Breast epithelium (tissue), 4 donors: ENCODE data around the gene CACNB3. TPM values are rescaled to one million over a fixed set of nuclear protein-coding genes. Genes with fewer than 3 reads are reported as not detected.
"Not testable (repeated sequence)": the region's sequence is repeated elsewhere in the genome, so short reads cannot be mapped to it uniquely, and the experiment has no call there.

ENCODE experiments used
- DNase-seq, 2 donors: peaks; one replicate each; pipeline ENCODE4 v3.0.0-alpha.2; 2019; ENCODE audit warnings: low spot score in 2 of 2
- H3K27ac ChIP-seq, 2 donors: fragments of 200-600 bp; sonication (generic) in 1 of 2; one replicate each; pipeline ENCODE4 v1.5.1; 2016 to 2019; ENCODE audit warnings: mild to moderate bottlenecking in 1 of 2
- H3K27me3 ChIP-seq, 2 donors: fragments of 200-600 bp; sonication (generic) in 1 of 2; one replicate each; pipeline versions ENCODE4 v1.5.1 to v1.6.0; 2017 to 2019; ENCODE audit warnings: control low read depth in 1 of 2, mild to moderate bottlenecking in 1 of 2
- H3K36me3 ChIP-seq: fragments of 200-600 bp; one replicate; pipeline ENCODE4 v1.5.1; 2019
- H3K4me1 ChIP-seq, 2 donors: fragments of 200-600 bp; sonication (generic); one replicate each; pipeline ENCODE4 v1.5.1; 2016 to 2019; ENCODE audit warnings: control low read depth in 1 of 2
- H3K4me3 ChIP-seq, 3 donors: fragments of 200-600 bp; sonication (generic); 1 replicate in 2 of 3; 2 replicates in 1 of 3; pipeline ENCODE4 v1.5.1; 2016 to 2019; ENCODE audit warnings: mild to moderate bottlenecking in 3 of 3, moderate library complexity in 2 of 3
- H3K9me3 ChIP-seq, 2 donors: fragments of 200-600 bp; sonication (generic) in 1 of 2; one replicate each; pipeline ENCODE4 v1.5.1; 2016 to 2019; ENCODE audit warnings: control low read depth in 1 of 2
- POLR2A ChIP-seq: fragments of 450-650 bp; IDR thresholded peaks from one replicate; pipeline ENCODE4 v1.6.1; 2016; ENCODE audit warnings: antibody characterized with exemption, mild to moderate bottlenecking, moderate library complexity
- POLR2AphosphoS5 ChIP-seq, 3 donors: sonication (generic); formaldehyde crosslinking; IDR thresholded peaks; one replicate each; pipeline ENCODE4 v1.6.1; 2017; ENCODE audit warnings: antibody characterized with exemption in 3 of 3
- intact Hi-C: fragments of 100-400 bp; cut with DNase I; formaldehyde crosslinking; loops from one replicate; pipeline ENCODE4 v1.15.1; 2023; ENCODE audit warnings: low total_unique reads
- total RNA-seq, 3 donors: library from RNA; depleted of rRNA; stranded (reverse); fragments of >200 nt; gene quantifications; one replicate each; pipeline ENCODE4 v1.1.0, GENCODE V29; 2016
- TF ChIP-seq, protein P1 (sequence below), 3 donors: fragments of 450-650 bp; IDR thresholded peaks; one replicate each; pipeline ENCODE4 v1.5.1; 2016 to 2017; ENCODE audit warnings: antibody characterized with exemption in 3 of 3, mild to moderate bottlenecking in 3 of 3, moderate library complexity in 3 of 3

The CACNB3 gene
- total RNA-seq, 3 donors from 2014 or later = 4.0 to 17.0 (median 10.8) TPM

DNA sequence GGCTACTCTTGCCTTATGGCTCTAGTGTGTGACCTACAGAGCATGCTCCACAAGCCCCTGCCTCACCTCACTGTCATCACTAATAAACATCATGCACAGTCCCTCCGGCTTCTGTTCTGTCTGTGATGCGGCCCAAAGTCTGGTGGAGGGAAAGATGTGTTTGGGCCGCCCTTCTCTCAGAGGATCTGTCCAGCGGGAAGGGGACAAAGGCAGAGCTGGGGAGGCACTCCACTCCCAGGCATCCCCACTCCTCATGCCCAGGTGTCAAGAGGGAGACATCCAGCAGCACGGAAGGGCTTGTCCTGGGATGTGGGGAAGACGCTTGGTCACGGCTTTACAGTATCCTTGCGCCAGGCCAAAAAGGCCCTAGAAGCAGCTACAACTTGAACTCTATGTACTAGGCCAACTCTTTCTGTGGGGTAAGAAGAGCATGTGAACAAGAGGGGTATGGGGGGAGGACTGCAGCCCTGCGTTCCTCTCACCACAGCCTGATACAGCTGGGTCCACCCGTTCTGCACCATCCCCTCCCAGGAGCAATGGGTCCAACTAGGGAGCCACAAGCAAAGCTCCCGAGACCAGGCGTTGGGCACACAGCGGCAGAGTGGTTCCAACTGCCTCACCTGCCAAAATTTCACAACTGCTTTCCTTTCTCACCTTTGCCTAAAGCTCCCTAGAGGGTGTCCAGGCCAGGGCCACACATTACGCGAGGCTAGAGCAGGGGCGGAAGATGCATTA lies 10.7 kb downstream of the CACNB3 start:
- TF ChIP-seq POLR2A (no peak), POLR2AphosphoS5 (IDR thresholded peaks at IDR 0.05) (no peak)
- TF ChIP-seq, protein P1, sequence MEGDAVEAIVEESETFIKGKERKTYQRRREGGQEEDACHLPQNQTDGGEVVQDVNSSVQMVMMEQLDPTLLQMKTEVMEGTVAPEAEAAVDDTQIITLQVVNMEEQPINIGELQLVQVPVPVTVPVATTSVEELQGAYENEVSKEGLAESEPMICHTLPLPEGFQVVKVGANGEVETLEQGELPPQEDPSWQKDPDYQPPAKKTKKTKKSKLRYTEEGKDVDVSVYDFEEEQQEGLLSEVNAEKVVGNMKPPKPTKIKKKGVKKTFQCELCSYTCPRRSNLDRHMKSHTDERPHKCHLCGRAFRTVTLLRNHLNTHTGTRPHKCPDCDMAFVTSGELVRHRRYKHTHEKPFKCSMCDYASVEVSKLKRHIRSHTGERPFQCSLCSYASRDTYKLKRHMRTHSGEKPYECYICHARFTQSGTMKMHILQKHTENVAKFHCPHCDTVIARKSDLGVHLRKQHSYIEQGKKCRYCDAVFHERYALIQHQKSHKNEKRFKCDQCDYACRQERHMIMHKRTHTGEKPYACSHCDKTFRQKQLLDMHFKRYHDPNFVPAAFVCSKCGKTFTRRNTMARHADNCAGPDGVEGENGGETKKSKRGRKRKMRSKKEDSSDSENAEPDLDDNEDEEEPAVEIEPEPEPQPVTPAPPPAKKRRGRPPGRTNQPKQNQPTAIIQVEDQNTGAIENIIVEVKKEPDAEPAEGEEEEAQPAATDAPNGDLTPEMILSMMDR (IDR thresholded peaks at IDR 0.05) = no peak

DNA sequence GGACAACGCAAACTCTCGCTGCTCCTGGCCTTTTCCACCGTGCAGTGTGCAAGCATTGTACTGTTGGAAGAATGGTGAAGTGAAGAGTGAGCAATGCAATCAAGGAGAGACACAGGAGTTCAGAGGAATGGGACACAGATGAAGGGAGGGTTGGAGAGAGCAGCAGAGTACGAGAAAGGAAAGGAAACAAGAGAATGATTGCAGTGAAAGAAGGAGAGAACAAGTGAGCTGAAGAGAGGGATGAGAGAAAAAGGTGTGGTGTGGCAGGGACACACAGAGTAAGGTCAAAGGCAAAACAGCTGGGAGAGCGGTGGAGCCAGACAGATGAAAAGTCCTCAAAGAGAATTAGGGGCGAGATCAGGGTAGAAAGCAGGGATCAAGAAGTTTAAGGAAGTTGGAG lies 13.0 kb downstream of the CACNB3 start:
- TF ChIP-seq POLR2AphosphoS5 (IDR thresholded peaks at IDR 0.05) = no peak
- TF ChIP-seq POLR2A = no peak
- TF ChIP-seq, protein P1 (IDR thresholded peaks at IDR 0.05) = no peak
- no peak overlapping the region for H3K4me3 ChIP-seq
- no peak overlapping the region for H3K27ac ChIP-seq
- H3K27me3 ChIP-seq = no peaks in the 10 kb centered on the region
- no peaks in the 10 kb centered on the region for H3K4me1 ChIP-seq
- no peak for DNase-seq
- peaks cover 7% of the 10 kb centered on the region for H3K36me3 ChIP-seq
- intact Hi-C loops = no loop called here
- H3K9me3 ChIP-seq = no peaks in the 10 kb centered on the region

More for the DNA sequence above, 10.7 kb downstream of the CACNB3 start:
- H3K9me3 ChIP-seq = no peaks in the 10 kb centered on the region
- no peak overlapping the region for H3K27ac ChIP-seq
- no peak overlapping the region for H3K4me3 ChIP-seq
- no peaks in the 10 kb centered on the region for H3K4me1 ChIP-seq
- H3K27me3 ChIP-seq = no peaks in the 10 kb centered on the region
- DNase-seq = no peak
- H3K36me3 ChIP-seq = peaks cover 7% of the 10 kb centered on the region
- intact Hi-C loops = no loop called here

DNA sequence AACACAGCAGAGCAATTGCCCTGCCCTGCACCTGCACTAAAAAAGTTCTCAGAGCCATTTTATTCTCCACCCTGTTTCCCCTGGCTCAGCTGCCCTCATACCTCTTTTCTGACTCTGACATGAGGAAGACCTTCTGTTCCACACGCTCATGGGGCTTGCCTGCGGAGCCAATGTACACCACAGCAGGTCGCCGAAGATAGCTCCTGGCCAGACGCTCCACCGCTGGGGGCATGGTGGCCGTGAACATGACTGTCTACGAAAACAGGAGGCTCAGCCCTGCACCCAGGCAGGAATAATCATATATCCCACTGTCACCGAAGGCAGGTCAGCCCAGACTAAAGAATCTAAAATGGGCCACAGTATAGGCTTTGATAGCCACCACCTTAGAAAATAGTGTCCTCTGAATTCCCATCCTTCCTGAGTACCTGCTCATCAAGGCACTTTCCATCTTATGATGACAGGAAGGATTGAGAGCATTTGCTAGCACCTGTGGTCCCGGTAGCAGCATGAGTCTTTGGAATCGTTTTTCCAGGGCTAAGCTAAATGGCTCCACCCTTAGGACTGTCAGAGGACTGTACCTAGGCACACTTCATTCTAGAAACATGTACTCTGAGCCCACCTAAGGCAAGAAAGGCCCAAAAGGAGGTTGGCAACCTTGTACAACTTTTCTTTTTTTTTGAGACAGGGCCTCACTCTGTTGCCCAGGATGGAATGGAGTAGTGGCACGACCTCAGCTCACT lies 14.2 kb downstream of the CACNB3 start:
- Histone ChIP-seq H3K27ac (no peak overlapping the region), H3K4me1 (no peaks in the 10 kb centered on the region), H3K9me3 (no peaks in the 10 kb centered on the region), H3K36me3 (peaks cover 10% of the 10 kb centered on the region), H3K27me3 (no peaks in the 10 kb centered on the region), H3K4me3 (no peak overlapping the region)
- TF ChIP-seq, protein P1 (IDR thresholded peaks at IDR 0.05) = no peak
- no peak for TF ChIP-seq POLR2A
- no peak for TF ChIP-seq POLR2AphosphoS5 (IDR thresholded peaks at IDR 0.05)
- intact Hi-C loops = no loop called here
- DNase-seq = no peak

DNA sequence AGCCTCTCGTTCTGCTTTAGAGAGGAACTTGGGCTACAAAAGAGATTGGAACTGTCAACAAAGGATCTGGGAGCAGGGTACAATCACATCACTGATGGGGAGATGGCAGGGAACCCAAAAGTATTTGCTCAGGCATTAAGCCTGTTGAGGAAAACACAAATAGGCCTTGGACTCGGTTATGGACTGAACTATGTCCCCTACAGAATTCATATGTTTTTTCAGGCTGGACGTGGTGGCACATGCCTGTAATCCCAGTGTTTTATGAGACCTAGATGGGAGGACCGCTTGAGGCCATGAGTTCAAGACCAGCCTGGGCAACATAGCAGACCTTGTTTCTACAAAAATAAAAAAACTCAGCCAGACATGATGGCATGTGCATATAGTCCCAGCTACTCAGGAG lies 19.8 kb downstream of the CACNB3 start:
- Histone ChIP-seq H3K9me3 (no peaks in the 10 kb centered on the region), H3K27ac (no peak overlapping the region), H3K4me1 (no peaks in the 10 kb centered on the region), H3K36me3 (peaks cover 13% of the 10 kb centered on the region), H3K27me3 (no peaks in the 10 kb centered on the region), H3K4me3 (no peak overlapping the region)
- no peak for DNase-seq
- intact Hi-C loops = no loop called here
- TF ChIP-seq POLR2AphosphoS5 (IDR thresholded peaks at IDR 0.05) (no peak), POLR2A (no peak)
- TF ChIP-seq, protein P1 (IDR thresholded peaks at IDR 0.05) = no peak

DNA sequence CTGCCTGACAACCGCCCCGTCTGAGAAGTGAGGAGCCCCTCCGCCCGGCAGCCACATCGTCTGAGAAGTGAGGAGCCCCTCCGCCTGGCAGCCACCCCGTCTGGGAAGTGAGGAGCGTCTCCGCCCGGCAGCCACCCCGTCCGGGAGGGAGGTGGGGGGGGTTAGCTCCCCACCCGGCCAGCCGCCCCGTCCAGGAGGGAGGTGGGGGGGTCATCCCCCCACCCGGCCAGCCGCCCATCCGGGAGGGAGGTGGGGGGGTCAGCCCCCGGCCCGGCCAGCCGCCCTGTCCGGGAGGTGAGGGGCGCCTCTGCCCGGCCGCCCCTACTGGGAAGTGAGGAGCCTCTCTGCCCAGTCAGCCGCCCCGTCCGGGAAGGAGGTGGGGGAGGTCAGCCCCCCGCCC lies 23.7 kb downstream of the CACNB3 start:
- H3K4me1 ChIP-seq, intact Hi-C loops, H3K27me3 ChIP-seq, H3K4me3 ChIP-seq, DNase-seq, H3K27ac ChIP-seq, H3K9me3 ChIP-seq: not testable (repeated sequence)
- peaks cover 17% of the 10 kb centered on the region for H3K36me3 ChIP-seq
